ENCODE measurements around the gene ARFRP1. TPM values are rescaled to one million over a fixed set of nuclear protein-coding genes. Genes with fewer than 3 reads are reported as not detected.
A peak's percentile ranks its signal among the peaks of the same experiment; 100 is the strongest.

ARFRP1 gene
- total and polyA plus RNA-seq, 2 of the 13 experiments (the other 11 are each of a cell fraction or from before 2014, with no cell fraction given), result 32.0 to 51.1 TPM

DNA sequence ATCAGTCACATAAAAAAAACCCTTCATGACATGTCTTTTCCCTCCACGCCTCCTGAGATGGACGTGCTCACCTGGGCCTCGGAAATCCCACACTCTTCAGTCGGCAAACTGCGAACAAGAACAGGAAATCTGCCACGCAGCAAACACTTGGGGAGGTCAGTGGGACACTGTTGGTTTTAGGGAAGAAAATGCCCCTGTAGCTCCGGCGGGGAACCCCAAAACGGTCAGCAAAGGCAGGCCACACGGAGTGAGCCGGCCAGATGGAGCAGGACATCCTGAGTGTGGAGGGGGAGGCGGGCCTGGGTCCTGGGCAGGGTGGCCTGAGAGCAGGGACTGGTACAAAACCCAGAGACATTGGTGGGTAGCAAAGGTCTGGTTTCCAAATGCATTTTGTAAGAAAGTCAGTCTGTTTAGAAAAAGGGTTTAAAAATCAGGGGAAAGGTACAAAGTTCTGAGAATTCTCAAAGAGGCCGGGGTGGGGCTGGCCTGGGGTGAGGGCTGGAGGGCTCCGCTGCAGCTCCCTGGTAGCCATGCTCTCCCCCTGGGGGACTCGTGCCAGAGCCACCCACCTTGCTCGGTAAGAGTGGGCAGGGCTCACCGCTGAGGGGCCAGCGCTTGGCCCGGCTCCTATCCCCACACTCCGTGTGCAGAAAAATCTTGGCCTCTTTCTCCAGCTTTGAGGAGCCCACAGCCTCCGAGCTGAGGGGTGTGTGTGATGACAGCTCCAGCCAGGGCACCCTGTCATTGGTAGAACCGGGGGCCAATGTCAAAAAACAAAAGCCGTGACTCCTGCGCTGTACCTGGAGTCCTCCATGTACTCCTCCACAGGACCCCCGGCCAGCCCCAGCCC, 37.0 kb upstream of the ARFRP1 start (continued):
- TF ChIP-seq, protein P1, sequence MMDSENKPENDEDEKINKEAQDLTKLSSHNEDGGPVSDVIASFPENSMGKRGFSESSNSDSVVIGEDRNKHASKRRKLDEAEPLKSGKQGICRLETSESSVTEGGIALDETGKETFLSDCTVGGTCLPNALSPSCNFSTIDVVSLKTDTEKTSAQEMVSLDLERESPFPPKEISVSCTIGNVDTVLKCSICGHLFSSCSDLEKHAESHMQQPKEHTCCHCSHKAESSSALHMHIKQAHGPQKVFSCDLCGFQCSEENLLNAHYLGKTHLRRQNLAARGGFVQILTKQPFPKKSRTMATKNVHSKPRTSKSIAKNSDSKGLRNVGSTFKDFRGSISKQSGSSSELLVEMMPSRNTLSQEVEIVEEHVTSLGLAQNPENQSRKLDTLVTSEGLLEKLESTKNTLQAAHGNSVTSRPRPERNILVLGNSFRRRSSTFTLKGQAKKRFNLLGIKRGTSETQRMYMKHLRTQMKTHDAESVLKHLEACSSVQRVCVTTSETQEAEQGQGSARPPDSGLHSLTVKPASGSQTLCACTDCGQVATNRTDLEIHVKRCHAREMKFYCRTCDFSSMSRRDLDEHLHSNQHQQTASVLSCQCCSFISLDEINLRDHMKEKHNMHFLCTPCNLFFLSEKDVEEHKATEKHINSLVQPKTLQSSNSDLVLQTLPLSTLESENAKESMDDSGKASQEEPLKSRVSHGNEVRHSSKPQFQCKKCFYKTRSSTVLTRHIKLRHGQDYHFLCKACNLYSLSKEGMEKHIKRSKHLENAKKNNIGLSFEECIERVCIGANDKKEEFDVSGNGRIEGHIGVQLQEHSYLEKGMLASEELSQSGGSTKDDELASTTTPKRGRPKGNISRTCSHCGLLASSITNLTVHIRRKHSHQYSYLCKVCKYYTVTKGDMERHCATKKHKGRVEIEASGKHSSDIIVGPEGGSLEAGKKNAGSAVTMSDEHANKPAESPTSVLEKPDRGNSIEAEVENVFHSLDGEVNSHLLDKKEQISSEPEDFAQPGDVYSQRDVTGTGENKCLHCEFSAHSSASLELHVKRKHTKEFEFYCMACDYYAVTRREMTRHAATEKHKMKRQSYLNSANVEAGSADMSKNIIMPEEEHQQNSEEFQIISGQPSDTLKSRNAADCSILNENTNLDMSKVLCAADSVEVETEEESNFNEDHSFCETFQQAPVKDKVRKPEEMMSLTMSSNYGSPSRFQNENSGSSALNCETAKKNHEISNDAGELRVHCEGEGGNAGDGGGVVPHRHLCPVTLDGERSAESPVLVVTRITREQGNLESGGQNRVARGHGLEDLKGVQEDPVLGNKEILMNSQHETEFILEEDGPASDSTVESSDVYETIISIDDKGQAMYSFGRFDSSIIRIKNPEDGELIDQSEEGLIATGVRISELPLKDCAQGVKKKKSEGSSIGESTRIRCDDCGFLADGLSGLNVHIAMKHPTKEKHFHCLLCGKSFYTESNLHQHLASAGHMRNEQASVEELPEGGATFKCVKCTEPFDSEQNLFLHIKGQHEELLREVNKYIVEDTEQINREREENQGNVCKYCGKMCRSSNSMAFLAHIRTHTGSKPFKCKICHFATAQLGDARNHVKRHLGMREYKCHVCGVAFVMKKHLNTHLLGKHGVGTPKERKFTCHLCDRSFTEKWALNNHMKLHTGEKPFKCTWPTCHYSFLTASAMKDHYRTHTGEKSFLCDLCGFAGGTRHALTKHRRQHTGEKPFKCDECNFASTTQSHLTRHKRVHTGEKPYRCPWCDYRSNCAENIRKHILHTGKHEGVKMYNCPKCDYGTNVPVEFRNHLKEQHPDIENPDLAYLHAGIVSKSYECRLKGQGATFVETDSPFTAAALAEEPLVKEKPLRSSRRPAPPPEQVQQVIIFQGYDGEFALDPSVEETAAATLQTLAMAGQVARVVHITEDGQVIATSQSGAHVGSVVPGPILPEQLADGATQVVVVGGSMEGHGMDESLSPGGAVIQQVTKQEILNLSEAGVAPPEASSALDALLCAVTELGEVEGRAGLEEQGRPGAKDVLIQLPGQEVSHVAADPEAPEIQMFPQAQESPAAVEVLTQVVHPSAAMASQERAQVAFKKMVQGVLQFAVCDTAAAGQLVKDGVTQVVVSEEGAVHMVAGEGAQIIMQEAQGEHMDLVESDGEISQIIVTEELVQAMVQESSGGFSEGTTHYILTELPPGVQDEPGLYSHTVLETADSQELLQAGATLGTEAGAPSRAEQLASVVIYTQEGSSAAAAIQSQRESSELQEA (CRISPR knock-in tag; IDR thresholded peaks at IDR 0.05; ENCODE audit: not compliant biosample characterization), result peak; percentile 75
- TF ChIP-seq FOXO1 (CRISPR knock-in tag; IDR thresholded peaks at IDR 0.05) (no peak), HNRNPL (IDR thresholded peaks at IDR 0.05; ENCODE audit: low read depth, low read length) (peak; percentile 63), HNRNPH1 (optimal IDR thresholded peaks at IDR 0.05; ENCODE audit: low read depth, low read length) (peak; percentile 92), ZSCAN22 (CRISPR knock-in tag; IDR thresholded peaks at IDR 0.05) (peak; percentile 69; the same call in 1 of the 2 replicates), ARNTL (CRISPR knock-in tag; IDR thresholded peaks at IDR 0.05) (peak; percentile 64; the same call in 1 of the 2 replicates), NCOR1 (IDR thresholded peaks at IDR 0.05; ENCODE audit: borderline replicate concordance, low read length) (peak; percentile 83), ZSCAN31 (CRISPR knock-in tag; IDR thresholded peaks at IDR 0.05; ENCODE audit: low read depth) (peak; percentile 58; the same call in 1 of the 2 replicates), TBX3 (IDR thresholded peaks at IDR 0.05; ENCODE audit: borderline replicate concordance) (no peak), SSRP1 (CRISPR knock-in tag; IDR thresholded peaks at IDR 0.05) (peak; percentile 95), ZNF430 (CRISPR knock-in tag; IDR thresholded peaks at IDR 0.05) (0 out of 2 replicates have a peak, but pooled peaks have one; percentile 41), AHR (CRISPR knock-in tag; IDR thresholded peaks at IDR 0.05) (peak; percentile 78; the same call in 1 of the 2 replicates)
- TF ChIP-seq, protein P2, sequence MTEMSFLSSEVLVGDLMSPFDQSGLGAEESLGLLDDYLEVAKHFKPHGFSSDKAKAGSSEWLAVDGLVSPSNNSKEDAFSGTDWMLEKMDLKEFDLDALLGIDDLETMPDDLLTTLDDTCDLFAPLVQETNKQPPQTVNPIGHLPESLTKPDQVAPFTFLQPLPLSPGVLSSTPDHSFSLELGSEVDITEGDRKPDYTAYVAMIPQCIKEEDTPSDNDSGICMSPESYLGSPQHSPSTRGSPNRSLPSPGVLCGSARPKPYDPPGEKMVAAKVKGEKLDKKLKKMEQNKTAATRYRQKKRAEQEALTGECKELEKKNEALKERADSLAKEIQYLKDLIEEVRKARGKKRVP (CRISPR knock-in tag; IDR thresholded peaks at IDR 0.05), result no peak
- TF ChIP-seq, protein P3, sequence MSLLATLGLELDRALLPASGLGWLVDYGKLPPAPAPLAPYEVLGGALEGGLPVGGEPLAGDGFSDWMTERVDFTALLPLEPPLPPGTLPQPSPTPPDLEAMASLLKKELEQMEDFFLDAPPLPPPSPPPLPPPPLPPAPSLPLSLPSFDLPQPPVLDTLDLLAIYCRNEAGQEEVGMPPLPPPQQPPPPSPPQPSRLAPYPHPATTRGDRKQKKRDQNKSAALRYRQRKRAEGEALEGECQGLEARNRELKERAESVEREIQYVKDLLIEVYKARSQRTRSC (CRISPR knock-in tag; IDR thresholded peaks at IDR 0.05; ENCODE audit: low read depth), result peak; percentile 62; the same call in 1 of the 2 replicates
- TF ChIP-seq, protein P4, sequence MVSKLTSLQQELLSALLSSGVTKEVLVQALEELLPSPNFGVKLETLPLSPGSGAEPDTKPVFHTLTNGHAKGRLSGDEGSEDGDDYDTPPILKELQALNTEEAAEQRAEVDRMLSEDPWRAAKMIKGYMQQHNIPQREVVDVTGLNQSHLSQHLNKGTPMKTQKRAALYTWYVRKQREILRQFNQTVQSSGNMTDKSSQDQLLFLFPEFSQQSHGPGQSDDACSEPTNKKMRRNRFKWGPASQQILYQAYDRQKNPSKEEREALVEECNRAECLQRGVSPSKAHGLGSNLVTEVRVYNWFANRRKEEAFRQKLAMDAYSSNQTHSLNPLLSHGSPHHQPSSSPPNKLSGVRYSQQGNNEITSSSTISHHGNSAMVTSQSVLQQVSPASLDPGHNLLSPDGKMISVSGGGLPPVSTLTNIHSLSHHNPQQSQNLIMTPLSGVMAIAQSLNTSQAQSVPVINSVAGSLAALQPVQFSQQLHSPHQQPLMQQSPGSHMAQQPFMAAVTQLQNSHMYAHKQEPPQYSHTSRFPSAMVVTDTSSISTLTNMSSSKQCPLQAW (CRISPR knock-in tag; IDR thresholded peaks at IDR 0.05), result peak; percentile 52; the same call in 1 of the 2 replicates
